Vagina (tissue), 2 donors: Measurements from ENCODE around the gene MT1E.

Source experiments
- POLR2A ChIP-seq, 2 donors: fragments of 450-650 bp; IDR thresholded peaks; one replicate each; pipeline ENCODE4 v1.6.1; 2017; ENCODE audit warnings: antibody characterized with exemption in 2 of 2, mild to moderate bottlenecking in 2 of 2, moderate library complexity in 2 of 2
- POLR2AphosphoS5 ChIP-seq, 2 donors: sonication (generic); formaldehyde crosslinking; IDR thresholded peaks; one replicate each; pipeline ENCODE4 v1.9.0; 2017; ENCODE audit warnings: antibody characterized with exemption in 2 of 2, mild to moderate bottlenecking in 2 of 2, low read depth in 1 of 2; ENCODE audit not compliant: insufficient read depth in 1 of 2
- TF ChIP-seq, protein P1 (sequence below), 3 experiments: fragments of 450-650 bp in 2 of 3; fragments of 200-600 bp in 1 of 3; sonication (generic) in 1 of 3; IDR thresholded peaks; one replicate each; pipeline ENCODE4 v1.5.1; 2017 to 2019; ENCODE audit warnings: antibody characterized with exemption in 3 of 3, mild to moderate bottlenecking in 2 of 3, moderate library complexity in 2 of 3

DNA sequence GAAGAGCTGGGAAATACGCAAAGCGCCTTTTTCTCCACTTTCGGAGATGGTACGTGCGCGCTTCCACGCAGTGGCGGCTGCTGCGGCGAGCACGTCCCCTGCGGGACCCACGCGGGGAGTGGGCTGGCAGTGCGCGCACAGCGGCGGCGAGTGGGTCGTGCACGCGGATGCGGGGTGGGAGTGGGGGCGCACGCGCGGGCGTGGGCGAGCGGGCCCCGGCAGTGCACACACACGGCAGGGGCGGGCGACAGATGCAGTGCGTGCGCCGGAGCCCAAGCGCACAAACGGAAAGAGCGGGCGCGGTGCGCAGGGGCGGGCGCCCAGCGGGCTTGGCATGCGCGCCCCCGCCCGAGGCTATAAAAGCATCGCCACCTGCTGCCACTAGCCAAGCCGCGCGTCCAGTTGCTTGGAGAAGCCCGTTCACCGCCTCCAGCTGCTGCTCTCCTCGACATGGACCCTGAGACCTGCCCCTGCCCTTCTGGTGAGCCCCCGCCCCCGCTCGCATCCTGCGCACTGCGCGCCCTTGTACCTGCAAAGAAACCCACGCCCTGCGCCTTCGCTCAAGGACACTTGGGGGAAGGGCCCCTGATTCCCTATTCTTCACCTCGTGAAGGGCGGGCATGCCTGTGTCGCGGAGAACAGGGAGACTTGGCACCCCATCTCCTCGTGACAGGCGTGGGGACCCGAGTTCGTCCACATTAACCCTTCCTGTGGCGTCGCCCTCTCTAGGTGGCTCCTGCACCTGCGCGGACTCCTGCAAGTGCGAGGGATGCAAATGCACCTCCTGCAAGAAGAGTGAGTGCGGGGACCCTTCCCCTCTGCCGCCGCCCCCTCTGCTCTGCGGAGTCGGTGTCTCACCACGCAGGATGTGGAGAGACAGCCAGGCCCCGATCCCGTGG, 36.2 kb upstream of the MT1E start, which contains the start of gene MT3:
- TF ChIP-seq, protein P1, sequence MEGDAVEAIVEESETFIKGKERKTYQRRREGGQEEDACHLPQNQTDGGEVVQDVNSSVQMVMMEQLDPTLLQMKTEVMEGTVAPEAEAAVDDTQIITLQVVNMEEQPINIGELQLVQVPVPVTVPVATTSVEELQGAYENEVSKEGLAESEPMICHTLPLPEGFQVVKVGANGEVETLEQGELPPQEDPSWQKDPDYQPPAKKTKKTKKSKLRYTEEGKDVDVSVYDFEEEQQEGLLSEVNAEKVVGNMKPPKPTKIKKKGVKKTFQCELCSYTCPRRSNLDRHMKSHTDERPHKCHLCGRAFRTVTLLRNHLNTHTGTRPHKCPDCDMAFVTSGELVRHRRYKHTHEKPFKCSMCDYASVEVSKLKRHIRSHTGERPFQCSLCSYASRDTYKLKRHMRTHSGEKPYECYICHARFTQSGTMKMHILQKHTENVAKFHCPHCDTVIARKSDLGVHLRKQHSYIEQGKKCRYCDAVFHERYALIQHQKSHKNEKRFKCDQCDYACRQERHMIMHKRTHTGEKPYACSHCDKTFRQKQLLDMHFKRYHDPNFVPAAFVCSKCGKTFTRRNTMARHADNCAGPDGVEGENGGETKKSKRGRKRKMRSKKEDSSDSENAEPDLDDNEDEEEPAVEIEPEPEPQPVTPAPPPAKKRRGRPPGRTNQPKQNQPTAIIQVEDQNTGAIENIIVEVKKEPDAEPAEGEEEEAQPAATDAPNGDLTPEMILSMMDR (IDR thresholded peaks at IDR 0.05) = no peak
- TF ChIP-seq POLR2A (IDR thresholded peaks at IDR 0.05) (no peak), POLR2AphosphoS5 (IDR thresholded peaks at IDR 0.05; ENCODE audit: insufficient read depth in 1 of 2, low read depth in 1 of 2) (no peak)
